ENCODE data around the gene KANSL3.

GRCh38 chr2:96642564-96643360 lies 4.7 kb upstream of the KANSL3 start, which contains the start of gene FER1L5:
- TF ChIP-seq GATA2 (IDR thresholded peaks at IDR 0.05; ENCODE audit: low read depth, low read length) (no peak), GATA3 (IDR thresholded peaks at IDR 0.05; ENCODE audit: low read depth, low read length) (no peak)
